HG02798 (cell line): ENCODE results near the gene METTL15.
"Not testable (repeated sequence)": the region's sequence is repeated elsewhere in the genome, so short reads cannot be mapped to it uniquely, and the experiment has no call there.

Experiments
- ATAC-seq: cut with Tn5 transposase; IDR thresholded peaks from one replicate; pipeline ENCODE4 v1.9.1; 2021; ENCODE audit warnings: mild to moderate bottlenecking; ENCODE audit not compliant: unreplicated experiment, poor library complexity

The METTL15 gene

GRCh38 chr11:28176351-28176750, 68.2 kb downstream of the METTL15 start:
- ATAC-seq, result no peak

GRCh38 chr11:28195449-28195848, 87.3 kb downstream of the METTL15 start:
- no peak for ATAC-seq

- ATAC-seq, result no peak
Measured at GRCh38 chr11:28209906-28210305, 101.7 kb downstream of the METTL15 start.

GRCh38 chr11:28222063-28222462, 113.9 kb downstream of the METTL15 start:
- not testable (repeated sequence) for ATAC-seq

- ATAC-seq, result peak; percentile 64
Measured at GRCh38 chr11:28223577-28223976, 115.4 kb downstream of the METTL15 start.

- ATAC-seq, result no peak
Measured at GRCh38 chr11:28223994-28224393, 115.8 kb downstream of the METTL15 start.

GRCh38 chr11:28227460-28227859, 119.3 kb downstream of the METTL15 start:
- ATAC-seq, result no peak

GRCh38 chr11:28228196-28228895, 120.2 kb downstream of the METTL15 start:
- ATAC-seq, result no peak

- ATAC-seq, result no peak
Measured at GRCh38 chr11:28231475-28231874, 123.3 kb downstream of the METTL15 start.

GRCh38 chr11:28232649-28233048, 124.5 kb downstream of the METTL15 start:
- no peak for ATAC-seq

GRCh38 chr11:28241760-28242159, 133.6 kb downstream of the METTL15 start:
- ATAC-seq, result no peak

- ATAC-seq, result no peak
Measured at GRCh38 chr11:28242596-28242995, 134.4 kb downstream of the METTL15 start.

- no peak for ATAC-seq
Measured at GRCh38 chr11:28243061-28243460, 134.9 kb downstream of the METTL15 start.

GRCh38 chr11:28243581-28243980, 135.4 kb downstream of the METTL15 start:
- ATAC-seq, result no peak

GRCh38 chr11:28245131-28245530, 136.9 kb downstream of the METTL15 start:
- ATAC-seq, result no peak

- ATAC-seq, result no peak
Measured at GRCh38 chr11:28250192-28250591, 142.0 kb downstream of the METTL15 start.

- ATAC-seq, result no peak
Measured at GRCh38 chr11:28251257-28251656, 143.1 kb downstream of the METTL15 start.

- no peak for ATAC-seq
Measured at GRCh38 chr11:28257761-28258160, 149.6 kb downstream of the METTL15 start.

GRCh38 chr11:28259177-28259843, 151.1 kb downstream of the METTL15 start:
- peak; percentile 84 for ATAC-seq

GRCh38 chr11:28268925-28269324, 160.7 kb downstream of the METTL15 start:
- ATAC-seq, result no peak

- no peak for ATAC-seq
Measured at GRCh38 chr11:28269586-28269985, 161.4 kb downstream of the METTL15 start.

- ATAC-seq, result not testable (repeated sequence)
Measured at GRCh38 chr11:28272247-28272646, 164.1 kb downstream of the METTL15 start.
